ENCODE results near the gene DHRS4L2.
"Not testable (repeated sequence)": the region's sequence is repeated elsewhere in the genome, so short reads cannot be mapped to it uniquely, and the experiment has no call there.

DHRS4L2 gene

DNA sequence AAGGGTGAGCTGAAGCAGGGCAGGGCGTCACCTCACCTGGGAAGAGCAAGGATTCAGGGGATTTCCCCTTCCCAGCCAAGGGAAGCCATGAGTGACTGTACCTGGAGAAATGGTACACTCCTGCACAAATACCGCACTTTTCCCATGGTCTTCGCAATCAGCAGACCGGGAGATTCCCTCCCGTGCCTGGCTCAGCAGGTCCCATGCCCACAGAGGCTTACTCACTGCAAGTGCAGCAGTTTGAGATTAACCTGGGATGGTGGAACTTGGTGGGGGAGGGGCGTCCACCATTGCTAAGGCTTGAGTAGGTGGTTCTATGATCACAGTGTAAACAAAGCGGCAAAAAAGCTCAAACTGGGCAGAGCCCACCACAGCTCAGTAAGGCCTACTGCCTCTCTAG, 46.1 kb upstream of the DHRS4L2 start:
- no peak overlapping the region for H3K27ac ChIP-seq (ENCODE audit: low read depth, low read length)
- H3K4me2 ChIP-seq (ENCODE audit: low read length), result no peak overlapping the region
- no peaks in the 10 kb centered on the region for H3K4me1 ChIP-seq (ENCODE audit: control insufficient read depth in 1 of 2, insufficient read depth in 2 of 2, low read length in 2 of 2)
- H3K14ac ChIP-seq (ENCODE audit: low read length), result no peak overlapping the region
- H3K36me3 ChIP-seq (ENCODE audit: control insufficient read depth in 1 of 2, insufficient read depth in 2 of 2, low read length in 2 of 2), result no peaks in the 10 kb centered on the region
- no peaks in the 10 kb centered on the region for H3K27me3 ChIP-seq (ENCODE audit: insufficient read depth, low read length)
- peaks cover 3% of the 10 kb centered on the region for H3K9me3 ChIP-seq (ENCODE audit: insufficient read depth, low read depth, low read length)
- H2BK12ac ChIP-seq (ENCODE audit: low read length), result no peak overlapping the region
- H2AFZ ChIP-seq (ENCODE audit: insufficient read depth, low read length, poor library complexity), result no peak overlapping the region
- H2BK5ac ChIP-seq (ENCODE audit: low read depth, low read length, poor library complexity), result no peak overlapping the region
- H3K79me2 ChIP-seq (ENCODE audit: control insufficient read depth, insufficient read depth, low read length, poor library complexity), result no peaks in the 10 kb centered on the region
- H4K8ac ChIP-seq (ENCODE audit: low read depth, low read length), result no peak overlapping the region
- H2BK120ac ChIP-seq (ENCODE audit: insufficient read depth, low read length, poor library complexity), result no peak overlapping the region
- no peak overlapping the region for H4K12ac ChIP-seq (ENCODE audit: low read depth, low read length)
- H3K4me3 ChIP-seq (ENCODE audit: low read depth, low read length), result no peak overlapping the region
- no peak overlapping the region for H3K23ac ChIP-seq (ENCODE audit: low read length)
- H3K79me1 ChIP-seq (ENCODE audit: low read length), result no peaks in the 10 kb centered on the region
- H3K18ac ChIP-seq (ENCODE audit: low read length), result no peak overlapping the region
- no peak overlapping the region for H4K91ac ChIP-seq (ENCODE audit: low read depth, low read length)
- DNase-seq, result no peak
- H3K4ac ChIP-seq (ENCODE audit: low read depth, low read length), result no peak overlapping the region
- H3K9ac ChIP-seq (ENCODE audit: low read length), result no peak overlapping the region
- no CpG with 5 or more reads among the region's 7 CpGs for WGBS (ENCODE audit: extremely low coverage, insufficient coverage, insufficient read length)
- no peak overlapping the region for H2AK5ac ChIP-seq (ENCODE audit: low read length)

- H3K23ac ChIP-seq (ENCODE audit: low read length); H3K9ac ChIP-seq (ENCODE audit: low read length); H3K4me1 ChIP-seq (ENCODE audit: control insufficient read depth in 1 of 2, insufficient read depth in 2 of 2, low read length in 2 of 2); H3K18ac ChIP-seq (ENCODE audit: low read length); H4K12ac ChIP-seq (ENCODE audit: low read depth, low read length); H3K4ac ChIP-seq (ENCODE audit: low read depth, low read length); H3K9me3 ChIP-seq (ENCODE audit: insufficient read depth, low read depth, low read length); H3K4me2 ChIP-seq (ENCODE audit: low read length); H2BK120ac ChIP-seq (ENCODE audit: insufficient read depth, low read length, poor library complexity); H3K27me3 ChIP-seq (ENCODE audit: insufficient read depth, low read length); H4K91ac ChIP-seq (ENCODE audit: low read depth, low read length); H3K14ac ChIP-seq (ENCODE audit: low read length); H3K79me1 ChIP-seq (ENCODE audit: low read length); H3K79me2 ChIP-seq (ENCODE audit: control insufficient read depth, insufficient read depth, low read length, poor library complexity); DNase-seq; H2BK5ac ChIP-seq (ENCODE audit: low read depth, low read length, poor library complexity); H3K4me3 ChIP-seq (ENCODE audit: low read depth, low read length); H2AFZ ChIP-seq (ENCODE audit: insufficient read depth, low read length, poor library complexity); H3K27ac ChIP-seq (ENCODE audit: low read depth, low read length); H2AK5ac ChIP-seq (ENCODE audit: low read length); H3K36me3 ChIP-seq (ENCODE audit: control insufficient read depth in 1 of 2, insufficient read depth in 2 of 2, low read length in 2 of 2); H4K8ac ChIP-seq (ENCODE audit: low read depth, low read length); H2BK12ac ChIP-seq (ENCODE audit: low read length): not testable (repeated sequence)
- no CpG with 5 or more reads among the region's 2 CpGs for WGBS (ENCODE audit: extremely low coverage, insufficient coverage, insufficient read length)
These were observed 39.7 kb upstream of the DHRS4L2 start for GRCh38 chr14:23949069-23949468.

GRCh38 chr14:23950411-23951135, 38.2 kb upstream of the DHRS4L2 start:
- Histone ChIP-seq H3K23ac (ENCODE audit: low read length) (no peak overlapping the region), H2AK5ac (ENCODE audit: low read length) (no peak overlapping the region), H3K18ac (ENCODE audit: low read length) (no peak overlapping the region), H2AFZ (ENCODE audit: insufficient read depth, low read length, poor library complexity) (no peak overlapping the region), H3K4ac (ENCODE audit: low read depth, low read length) (no peak overlapping the region), H3K79me1 (ENCODE audit: low read length) (peaks cover 4% of the 10 kb centered on the region), H4K91ac (ENCODE audit: low read depth, low read length) (no peak overlapping the region), H3K14ac (ENCODE audit: low read length) (no peak overlapping the region), H3K9me3 (ENCODE audit: insufficient read depth, low read depth, low read length) (peaks cover 4% of the 10 kb centered on the region), H3K79me2 (ENCODE audit: control insufficient read depth, insufficient read depth, low read length, poor library complexity) (peaks cover 4% of the 10 kb centered on the region), H3K27me3 (ENCODE audit: insufficient read depth, low read length) (no peaks in the 10 kb centered on the region), H2BK12ac (ENCODE audit: low read length) (no peak overlapping the region), H4K12ac (ENCODE audit: low read depth, low read length) (no peak overlapping the region), H4K8ac (ENCODE audit: low read depth, low read length) (no peak overlapping the region), H3K27ac (ENCODE audit: low read depth, low read length) (no peak overlapping the region), H2BK120ac (ENCODE audit: insufficient read depth, low read length, poor library complexity) (no peak overlapping the region), H3K4me3 (ENCODE audit: low read depth, low read length) (no peak overlapping the region), H3K4me2 (ENCODE audit: low read length) (no peak overlapping the region), H2BK5ac (ENCODE audit: low read depth, low read length, poor library complexity) (no peak overlapping the region), H3K9ac (ENCODE audit: low read length) (no peak overlapping the region), H3K36me3 (ENCODE audit: control insufficient read depth in 1 of 2, insufficient read depth in 2 of 2, low read length in 2 of 2) (peaks cover under 1 to 2% of the 10 kb centered on the region in 2 experiments), H3K4me1 (ENCODE audit: control insufficient read depth in 1 of 2, insufficient read depth in 2 of 2, low read length in 2 of 2) (peaks cover 0 to 4% of the 10 kb centered on the region in 2 experiments)
- no CpG with 5 or more reads among the region's 6 CpGs for WGBS (ENCODE audit: extremely low coverage, insufficient coverage, insufficient read length)
- peak; percentile 55 to 63 for DNase-seq

- H3K4me3 ChIP-seq (ENCODE audit: low read depth, low read length); H3K4me1 ChIP-seq (ENCODE audit: control insufficient read depth in 1 of 2, insufficient read depth in 2 of 2, low read length in 2 of 2); DNase-seq; H3K27me3 ChIP-seq (ENCODE audit: insufficient read depth, low read length); H3K9me3 ChIP-seq (ENCODE audit: insufficient read depth, low read depth, low read length); H3K14ac ChIP-seq (ENCODE audit: low read length); H4K8ac ChIP-seq (ENCODE audit: low read depth, low read length); H2BK120ac ChIP-seq (ENCODE audit: insufficient read depth, low read length, poor library complexity); H3K4me2 ChIP-seq (ENCODE audit: low read length); H3K27ac ChIP-seq (ENCODE audit: low read depth, low read length); H4K91ac ChIP-seq (ENCODE audit: low read depth, low read length); H3K79me2 ChIP-seq (ENCODE audit: control insufficient read depth, insufficient read depth, low read length, poor library complexity); H4K12ac ChIP-seq (ENCODE audit: low read depth, low read length); H3K23ac ChIP-seq (ENCODE audit: low read length); H3K9ac ChIP-seq (ENCODE audit: low read length); H3K79me1 ChIP-seq (ENCODE audit: low read length); H3K36me3 ChIP-seq (ENCODE audit: control insufficient read depth in 1 of 2, insufficient read depth in 2 of 2, low read length in 2 of 2); H2AK5ac ChIP-seq (ENCODE audit: low read length); H2AFZ ChIP-seq (ENCODE audit: insufficient read depth, low read length, poor library complexity); H2BK5ac ChIP-seq (ENCODE audit: low read depth, low read length, poor library complexity); H3K18ac ChIP-seq (ENCODE audit: low read length); H3K4ac ChIP-seq (ENCODE audit: low read depth, low read length); H2BK12ac ChIP-seq (ENCODE audit: low read length): not testable (repeated sequence)
- no CpG with 5 or more reads among the region's 3 CpGs for WGBS (ENCODE audit: extremely low coverage, insufficient coverage, insufficient read length)
These were observed 37.6 kb upstream of the DHRS4L2 start for GRCh38 chr14:23951136-23951466.
